ENCODE data around the gene FITM1.

GRCh38 chr14:24139272-24139934, 8.9 kb downstream of the FITM1 start:
- TF ChIP-seq CTCF (IDR thresholded peaks at IDR 0.05; ENCODE audit: low read depth, low read length, poor library complexity, severe bottlenecking) (no peak), EZH2phosphoT487 (IDR thresholded peaks at IDR 0.05; ENCODE audit: borderline replicate concordance, low read length) (no peak)

All from DOHH2 (cell line).